DND-41 (cell line): ENCODE results near the gene HOOK1.

Experiments used
- EZH2 ChIP-seq: IDR thresholded peaks from 3 replicates; pipeline ENCODE4 v1.6.1; 2012; ENCODE audit warnings: borderline replicate concordance, low read depth, mild to moderate bottlenecking, moderate library complexity, low read length, inconsistent platforms; ENCODE audit not compliant: severe bottlenecking
- TF ChIP-seq, protein P1 (sequence below): IDR thresholded peaks from 2 replicates; pipeline ENCODE4 v1.5.1; 2012; ENCODE audit warnings: borderline replicate concordance, low read length, moderate library complexity, mild to moderate bottlenecking; ENCODE audit not compliant: poor library complexity, severe bottlenecking; ENCODE audit errors: extremely low read depth

DNA sequence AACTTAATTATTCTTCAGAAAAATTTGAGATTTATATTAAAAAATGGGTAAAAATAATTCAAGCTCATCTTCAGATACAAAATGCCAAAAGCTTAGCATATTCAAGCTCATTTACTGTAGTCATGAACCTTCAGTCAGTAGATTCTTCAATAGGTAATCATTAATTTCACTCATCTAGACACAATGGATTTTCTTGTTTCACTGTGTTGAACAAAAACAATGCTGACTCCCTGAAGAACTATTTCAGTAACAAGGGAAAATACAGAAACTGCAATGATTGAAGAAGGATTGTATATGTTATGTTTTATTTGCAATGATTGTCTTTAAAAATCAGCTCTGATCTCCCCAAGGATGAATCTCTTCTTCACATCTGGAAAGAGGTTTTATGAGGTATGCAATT is 9.2 kb upstream of the HOOK1 start:
- TF ChIP-seq, protein P1, sequence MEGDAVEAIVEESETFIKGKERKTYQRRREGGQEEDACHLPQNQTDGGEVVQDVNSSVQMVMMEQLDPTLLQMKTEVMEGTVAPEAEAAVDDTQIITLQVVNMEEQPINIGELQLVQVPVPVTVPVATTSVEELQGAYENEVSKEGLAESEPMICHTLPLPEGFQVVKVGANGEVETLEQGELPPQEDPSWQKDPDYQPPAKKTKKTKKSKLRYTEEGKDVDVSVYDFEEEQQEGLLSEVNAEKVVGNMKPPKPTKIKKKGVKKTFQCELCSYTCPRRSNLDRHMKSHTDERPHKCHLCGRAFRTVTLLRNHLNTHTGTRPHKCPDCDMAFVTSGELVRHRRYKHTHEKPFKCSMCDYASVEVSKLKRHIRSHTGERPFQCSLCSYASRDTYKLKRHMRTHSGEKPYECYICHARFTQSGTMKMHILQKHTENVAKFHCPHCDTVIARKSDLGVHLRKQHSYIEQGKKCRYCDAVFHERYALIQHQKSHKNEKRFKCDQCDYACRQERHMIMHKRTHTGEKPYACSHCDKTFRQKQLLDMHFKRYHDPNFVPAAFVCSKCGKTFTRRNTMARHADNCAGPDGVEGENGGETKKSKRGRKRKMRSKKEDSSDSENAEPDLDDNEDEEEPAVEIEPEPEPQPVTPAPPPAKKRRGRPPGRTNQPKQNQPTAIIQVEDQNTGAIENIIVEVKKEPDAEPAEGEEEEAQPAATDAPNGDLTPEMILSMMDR = no peak
- TF ChIP-seq EZH2 = no peak
